ENCODE measurements around the gene CYGB.

CYGB gene

GRCh38 chr17:76569607-76570279 lies 32.2 kb upstream of the CYGB start:
- Histone ChIP-seq H3K9me2 (replicated peaks; ENCODE audit: control insufficient read depth, low read length) (no peaks in the 10 kb centered on the region), H3K36me3 (ENCODE audit: control insufficient read depth, low read length) (peaks cover 30% of the 10 kb centered on the region), H4K20me1 (ENCODE audit: control insufficient read depth, insufficient read depth, low read depth, low read length) (peaks cover 10% of the 10 kb centered on the region), H3K4me3 (ENCODE audit: low read length) (no peak overlapping the region), H3K79me2 (ENCODE audit: control insufficient read depth, low read length) (no peaks in the 10 kb centered on the region), H3K9me3 (ENCODE audit: control insufficient read depth, insufficient read depth, low read length) (no peaks in the 10 kb centered on the region), H3F3A (ENCODE audit: control insufficient read depth, insufficient read depth) (peaks cover 37% of the 10 kb centered on the region), H3K27ac (ENCODE audit: low read depth, low read length) (no peak overlapping the region), H3K27me3 (ENCODE audit: control insufficient read depth, low read length) (peaks cover 4% of the 10 kb centered on the region; the same call in 1 of the 2 replicates), H3K4me2 (ENCODE audit: low read length) (no peak overlapping the region), H3K4me1 (ENCODE audit: control insufficient read depth, low read length) (peaks cover 18% of the 10 kb centered on the region)
- TF ChIP-seq EZH2phosphoT487 (IDR thresholded peaks at IDR 0.05; ENCODE audit: borderline replicate concordance, low read length) (no peak), CTCF (IDR thresholded peaks at IDR 0.05; ENCODE audit: low read depth, low read length, poor library complexity, severe bottlenecking) (no peak)

GRCh38 chr17:76568811-76569221 lies 31.3 kb upstream of the CYGB start:
- TF ChIP-seq EZH2phosphoT487 (IDR thresholded peaks at IDR 0.05; ENCODE audit: borderline replicate concordance, low read length) = no peak
- no peak for TF ChIP-seq CTCF (IDR thresholded peaks at IDR 0.05; ENCODE audit: low read depth, low read length, poor library complexity, severe bottlenecking)
- no peak overlapping the region for H3K4me3 ChIP-seq (ENCODE audit: low read length)
- H4K20me1 ChIP-seq (ENCODE audit: control insufficient read depth, insufficient read depth, low read depth, low read length) = peaks cover 12% of the 10 kb centered on the region
- no peaks in the 10 kb centered on the region for H3K79me2 ChIP-seq (ENCODE audit: control insufficient read depth, low read length)
- H3K27ac ChIP-seq (ENCODE audit: low read depth, low read length) = no peak overlapping the region
- no peaks in the 10 kb centered on the region for H3K9me2 ChIP-seq (replicated peaks; ENCODE audit: control insufficient read depth, low read length)
- no peaks in the 10 kb centered on the region for H3K9me3 ChIP-seq (ENCODE audit: control insufficient read depth, insufficient read depth, low read length)
- peaks cover 4% of the 10 kb centered on the region; the same call in 1 of the 2 replicates for H3K27me3 ChIP-seq (ENCODE audit: control insufficient read depth, low read length)
- peaks cover 37% of the 10 kb centered on the region for H3F3A ChIP-seq (ENCODE audit: control insufficient read depth, insufficient read depth)
- no peak overlapping the region for H3K4me2 ChIP-seq (ENCODE audit: low read length)
- peaks cover 18% of the 10 kb centered on the region for H3K4me1 ChIP-seq (ENCODE audit: control insufficient read depth, low read length)
- peaks cover 35% of the 10 kb centered on the region for H3K36me3 ChIP-seq (ENCODE audit: control insufficient read depth, low read length)

- Histone ChIP-seq H3K27ac (ENCODE audit: low read depth, low read length) (peak overlapping the region; percentile 9; the same call in 1 of the 2 replicates), H3K79me2 (ENCODE audit: control insufficient read depth, low read length) (peaks cover 2% of the 10 kb centered on the region), H3F3A (ENCODE audit: control insufficient read depth, insufficient read depth) (peaks cover 37% of the 10 kb centered on the region), H3K9me2 (replicated peaks; ENCODE audit: control insufficient read depth, low read length) (no peaks in the 10 kb centered on the region), H3K9me3 (ENCODE audit: control insufficient read depth, insufficient read depth, low read length) (no peaks in the 10 kb centered on the region), H4K20me1 (ENCODE audit: control insufficient read depth, insufficient read depth, low read depth, low read length) (peaks cover 12% of the 10 kb centered on the region), H3K4me1 (ENCODE audit: control insufficient read depth, low read length) (peaks cover 18% of the 10 kb centered on the region), H3K4me3 (ENCODE audit: low read length) (no peak overlapping the region), H3K4me2 (ENCODE audit: low read length) (no peak overlapping the region), H3K36me3 (ENCODE audit: control insufficient read depth, low read length) (peaks cover 40% of the 10 kb centered on the region), H3K27me3 (ENCODE audit: control insufficient read depth, low read length) (peaks cover 4% of the 10 kb centered on the region; the same call in 1 of the 2 replicates)
- TF ChIP-seq CTCF (IDR thresholded peaks at IDR 0.05; ENCODE audit: low read depth, low read length, poor library complexity, severe bottlenecking) (no peak), EZH2phosphoT487 (IDR thresholded peaks at IDR 0.05; ENCODE audit: borderline replicate concordance, low read length) (no peak)
Observed at GRCh38 chr17:76567634-76568432, 30.3 kb upstream of the CYGB start.

All from DOHH2 (cell line).